Activated CD4-positive, alpha-beta memory T cell treated with anti-CD3 and anti-CD28 coated beads, Interleukin-2, amount 10 ng/mL, durations not matched to agents 7 days and 5 days (primary cell): ENCODE results near the gene LLGL1. TPM values are rescaled to one million over a fixed set of nuclear protein-coding genes. Genes with fewer than 3 reads are reported as not detected.

Experiments
- CTCF ChIA-PET: fragments of 350-600 bp; sonication (Branson Sonifier 250); formaldehyde crosslinking; loops from one replicate; lab custom pipeline; 2021; ENCODE audit warnings: antibody characterized with exemption, inconsistent platforms; lab: Charles Lee
- POLR2A ChIA-PET: fragments of 350-600 bp; sonication (Branson Sonifier 250); formaldehyde crosslinking; loops from one replicate; lab custom pipeline; 2021; ENCODE audit warnings: antibody characterized with exemption; lab: Charles Lee
- DNase-seq: peaks from one replicate; pipeline ENCODE4 v3.0.0-alpha.2; 2020
- H3K27ac Mint-ChIP-seq: one replicate; pipeline ENCODE4 v1.8.0; 2021; ENCODE audit warnings: mild to moderate bottlenecking, mixed read lengths
- H3K27me3 Mint-ChIP-seq: one replicate; pipeline ENCODE4 v1.8.0; 2021; ENCODE audit warnings: mixed read lengths
- H3K36me3 Mint-ChIP-seq: one replicate; pipeline ENCODE4 v1.8.0; 2021; ENCODE audit warnings: low read depth, mixed read lengths
- H3K4me1 Mint-ChIP-seq: one replicate; pipeline ENCODE4 v1.8.0; 2021; ENCODE audit warnings: mixed read lengths
- H3K4me3 Mint-ChIP-seq: one replicate; pipeline ENCODE4 v1.8.0; 2021; ENCODE audit warnings: mild to moderate bottlenecking, mixed read lengths
- H3K9me3 Mint-ChIP-seq: one replicate; pipeline ENCODE4 v1.8.0; 2021; ENCODE audit warnings: mixed read lengths
- total RNA-seq, 2 experiments: library from RNA; stranded (reverse); gene quantifications; one replicate each; pipeline ENCODE4 v1.2.3, GENCODE V29; 2021

The LLGL1 gene
- total RNA-seq, 2 experiments from 2014 or later = 22.8 to 22.9 TPM

DNA sequence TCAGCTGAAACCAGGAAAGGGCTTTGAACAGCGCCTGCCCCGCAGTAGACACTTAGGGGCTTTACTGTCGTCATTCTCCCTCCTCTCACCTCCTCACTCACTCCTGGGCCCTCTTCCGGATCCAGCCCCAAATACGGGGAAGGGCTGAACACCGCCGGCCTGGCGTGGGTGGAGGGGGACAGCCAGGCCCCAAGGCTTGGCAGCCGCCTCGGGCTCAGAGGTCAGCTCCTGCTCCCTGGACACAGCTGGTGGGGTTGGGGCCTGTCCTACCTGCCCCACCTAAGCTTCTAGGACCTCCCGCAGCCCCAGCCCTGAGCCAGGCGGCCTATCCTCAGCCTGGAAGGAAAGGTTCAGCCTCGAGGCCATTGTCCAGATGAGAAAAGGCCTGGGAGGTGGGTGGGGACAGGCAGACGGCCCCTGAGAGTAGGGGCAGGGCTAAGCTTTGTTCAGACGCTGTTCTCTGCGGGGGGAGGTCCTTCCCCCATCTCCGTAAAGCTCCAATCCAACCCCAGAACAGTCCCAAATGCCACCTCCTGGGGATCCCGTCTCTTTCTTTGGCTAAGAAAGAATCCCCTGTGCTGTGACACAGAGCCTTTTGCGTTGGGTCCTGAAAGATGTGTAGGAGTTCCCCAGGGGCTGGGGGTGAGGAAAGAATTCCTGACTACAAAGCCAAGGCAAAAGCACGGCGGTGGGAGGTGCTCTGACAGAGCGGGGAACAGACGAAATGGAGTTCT, 881 bp upstream of the LLGL1 start:
- Mint-ChIP-seq H3K4me3 (peak overlapping the region; percentile 61), H3K27ac (no peak overlapping the region), H3K36me3 (no peaks in the 10 kb centered on the region), H3K27me3 (no peaks in the 10 kb centered on the region), H3K9me3 (no peaks in the 10 kb centered on the region), H3K4me1 (peaks cover 29% of the 10 kb centered on the region)
- ChIA-PET POLR2A (interaction anchor here (0.8 to 1.7 kb wide), 3 partner anchors 32 to 90 kb away, joined by 4 to 5 read pairs (median 5); partner anchors contain the start of genes ALKBH5, SMCR8 and TOP3A), CTCF (interaction anchor here (1.3 to 2.5 kb wide), 2 partner anchors 9 to 42 kb away, joined by 4 to 12 read pairs; no protein-coding TSS in a partner anchor)
- no peak for DNase-seq

- Mint-ChIP-seq H3K36me3 (no peaks in the 10 kb centered on the region), H3K4me3 (peak overlapping the region; percentile 95), H3K9me3 (no peaks in the 10 kb centered on the region), H3K4me1 (peaks cover 28% of the 10 kb centered on the region), H3K27ac (peak overlapping the region; percentile 81), H3K27me3 (no peaks in the 10 kb centered on the region)
- CTCF ChIA-PET = no interaction called here
- POLR2A ChIA-PET = interaction anchor here (0.6 to 1.9 kb wide), 4 partner anchors 12 to 42 kb away, joined by 3 to 4 read pairs (median 4); partner anchors contain the start of gene ALKBH5
- no peak for DNase-seq
Observed at GRCh38 chr17:18225642-18226283, 328 bp downstream of the LLGL1 start.

DNA sequence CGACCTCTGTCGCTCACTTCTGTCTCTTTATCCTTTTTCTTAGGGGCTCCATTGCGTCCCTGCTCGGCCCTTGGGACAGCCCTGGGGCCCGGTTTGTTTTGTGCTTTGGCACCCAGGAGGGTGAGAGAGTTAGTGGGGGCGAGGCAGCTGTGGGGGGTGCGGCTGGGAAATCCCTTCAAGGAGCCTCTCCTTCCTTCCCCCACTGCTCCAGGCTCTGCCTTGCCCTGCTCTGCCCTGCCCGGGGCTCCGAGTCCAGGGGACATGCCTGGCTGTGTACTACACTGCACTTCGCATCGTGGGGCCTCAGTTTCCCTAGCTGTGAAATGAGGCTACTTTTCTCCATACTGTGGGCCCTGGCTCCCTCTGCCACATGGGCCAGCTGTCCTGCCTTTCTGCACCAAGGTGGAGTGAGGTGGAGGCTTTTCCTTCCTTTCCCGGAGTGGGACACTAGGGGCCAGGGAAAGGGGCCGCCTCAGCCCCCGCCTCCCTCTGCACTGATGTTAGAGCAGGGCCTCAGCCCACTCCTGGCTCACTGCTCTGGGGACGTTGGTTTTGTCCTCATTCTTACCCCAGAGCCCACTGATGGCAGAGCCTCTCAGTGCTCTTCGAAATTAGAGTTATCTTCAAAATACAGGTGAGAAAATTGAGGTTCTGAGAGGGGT, 980 bp downstream of the LLGL1 start:
- no peak for DNase-seq
- Mint-ChIP-seq H3K4me3 (peak overlapping the region; percentile 95), H3K4me1 (peaks cover 27% of the 10 kb centered on the region), H3K27me3 (no peaks in the 10 kb centered on the region), H3K36me3 (no peaks in the 10 kb centered on the region), H3K27ac (peak overlapping the region; percentile 81), H3K9me3 (no peaks in the 10 kb centered on the region)
- CTCF ChIA-PET = no interaction called here
- POLR2A ChIA-PET = interaction anchor here (0.9 to 1.9 kb wide), 3 partner anchors 10 to 24 kb away, joined by 4 read pairs; no protein-coding TSS in a partner anchor

DNA sequence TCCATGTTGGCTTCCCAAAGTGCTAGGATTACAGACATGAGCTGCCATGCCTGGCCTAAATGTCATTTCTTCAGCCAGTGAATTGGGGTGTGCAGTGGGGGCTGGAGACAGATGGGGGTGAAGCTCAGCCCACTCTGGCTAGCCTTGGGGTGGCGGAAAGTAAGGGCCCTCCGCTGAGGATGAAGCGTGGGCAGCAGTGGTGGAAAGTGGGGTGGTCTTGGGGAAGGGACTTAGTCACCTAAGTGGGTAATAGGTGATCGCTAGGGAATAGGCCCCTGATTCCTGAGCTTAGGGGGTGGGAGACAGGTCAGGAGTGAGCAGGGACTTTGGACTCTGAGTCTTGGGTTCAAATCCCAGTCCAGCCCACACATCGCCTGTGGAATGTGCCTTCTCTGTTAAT, 2.2 kb downstream of the LLGL1 start:
- CTCF ChIA-PET = no interaction called here
- Mint-ChIP-seq H3K27me3 (no peaks in the 10 kb centered on the region), H3K4me1 (peaks cover 27% of the 10 kb centered on the region), H3K36me3 (no peaks in the 10 kb centered on the region), H3K9me3 (no peaks in the 10 kb centered on the region), H3K27ac (no peak overlapping the region), H3K4me3 (no peak overlapping the region)
- no peak for DNase-seq
- POLR2A ChIA-PET = interaction anchor here (1.4 kb wide), 1 partner anchor 8 kb away, joined by 4 read pairs; no protein-coding TSS in a partner anchor

DNA sequence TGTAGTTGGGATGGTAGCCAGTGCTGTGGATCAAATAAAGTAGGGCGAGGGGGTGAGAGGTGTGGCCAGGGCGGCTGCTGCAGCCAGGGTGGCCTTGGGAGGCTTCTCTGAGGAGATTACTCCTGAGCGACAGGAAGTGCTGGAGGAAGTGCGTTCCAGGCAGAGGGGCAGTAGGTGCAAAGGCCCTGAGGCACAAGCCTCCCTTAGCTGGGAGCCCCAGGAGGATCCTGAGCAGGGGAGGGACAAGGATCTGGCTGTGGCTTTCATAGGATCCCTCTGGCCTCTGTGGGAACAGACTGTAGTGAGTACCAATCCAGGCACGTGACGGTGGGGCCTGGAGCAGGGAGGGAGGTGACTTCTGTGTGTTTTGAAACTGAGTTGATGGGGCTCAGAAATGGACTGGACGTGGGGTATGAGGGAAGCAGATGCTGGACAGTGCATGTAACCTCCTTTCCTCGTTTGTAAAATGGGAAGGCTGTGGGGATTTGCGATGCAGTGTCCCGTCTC, 2.8 kb downstream of the LLGL1 start:
- Mint-ChIP-seq H3K4me1 (peaks cover 27% of the 10 kb centered on the region), H3K27ac (no peak overlapping the region), H3K27me3 (no peaks in the 10 kb centered on the region), H3K9me3 (no peaks in the 10 kb centered on the region), H3K36me3 (no peaks in the 10 kb centered on the region), H3K4me3 (no peak overlapping the region)
- no peak for DNase-seq
- ChIA-PET CTCF (no interaction called here), POLR2A (no interaction called here)

- ChIA-PET CTCF (no interaction called here), POLR2A (no interaction called here)
- H3K9me3 Mint-ChIP-seq = no peaks in the 10 kb centered on the region
- H3K36me3 Mint-ChIP-seq = no peaks in the 10 kb centered on the region
- no peak overlapping the region for H3K27ac Mint-ChIP-seq
- H3K4me3 Mint-ChIP-seq = no peak overlapping the region
- peaks cover 27% of the 10 kb centered on the region for H3K4me1 Mint-ChIP-seq
- DNase-seq = no peak
- no peaks in the 10 kb centered on the region for H3K27me3 Mint-ChIP-seq
Observed at GRCh38 chr17:18229254-18229653, 3.8 kb downstream of the LLGL1 start.

GRCh38 chr17:18229771-18230170, 4.3 kb downstream of the LLGL1 start:
- H3K9me3 Mint-ChIP-seq = no peaks in the 10 kb centered on the region
- no peak overlapping the region for H3K4me3 Mint-ChIP-seq
- DNase-seq = no peak
- no peak overlapping the region for H3K27ac Mint-ChIP-seq
- peaks cover 3% of the 10 kb centered on the region for H3K36me3 Mint-ChIP-seq
- peaks cover 26% of the 10 kb centered on the region for H3K4me1 Mint-ChIP-seq
- CTCF ChIA-PET = no interaction called here
- no peaks in the 10 kb centered on the region for H3K27me3 Mint-ChIP-seq
- POLR2A ChIA-PET = no interaction called here

- ChIA-PET POLR2A (no interaction called here), CTCF (no interaction called here)
- peaks cover 5% of the 10 kb centered on the region for H3K36me3 Mint-ChIP-seq
- no peaks in the 10 kb centered on the region for H3K27me3 Mint-ChIP-seq
- peaks cover 25% of the 10 kb centered on the region for H3K4me1 Mint-ChIP-seq
- H3K27ac Mint-ChIP-seq = no peak overlapping the region
- DNase-seq = no peak
- no peaks in the 10 kb centered on the region for H3K9me3 Mint-ChIP-seq
- H3K4me3 Mint-ChIP-seq = no peak overlapping the region
Observed at GRCh38 chr17:18230288-18231141, 5.1 kb downstream of the LLGL1 start.

GRCh38 chr17:18231164-18231563, 5.7 kb downstream of the LLGL1 start:
- ChIA-PET POLR2A (no interaction called here), CTCF (no interaction called here)
- H3K36me3 Mint-ChIP-seq = peaks cover 9% of the 10 kb centered on the region
- no peak overlapping the region for H3K27ac Mint-ChIP-seq
- no peak for DNase-seq
- no peaks in the 10 kb centered on the region for H3K27me3 Mint-ChIP-seq
- H3K4me3 Mint-ChIP-seq = no peak overlapping the region
- no peaks in the 10 kb centered on the region for H3K9me3 Mint-ChIP-seq
- peaks cover 27% of the 10 kb centered on the region for H3K4me1 Mint-ChIP-seq

GRCh38 chr17:18233803-18234518, 8.5 kb downstream of the LLGL1 start:
- H3K27me3 Mint-ChIP-seq = no peaks in the 10 kb centered on the region
- ChIA-PET POLR2A (no interaction called here), CTCF (no interaction called here)
- no peaks in the 10 kb centered on the region for H3K9me3 Mint-ChIP-seq
- no peak overlapping the region for H3K27ac Mint-ChIP-seq
- no peak overlapping the region for H3K4me3 Mint-ChIP-seq
- H3K4me1 Mint-ChIP-seq = peaks cover 9% of the 10 kb centered on the region
- no peak for DNase-seq
- H3K36me3 Mint-ChIP-seq = peaks cover 16% of the 10 kb centered on the region

DNA sequence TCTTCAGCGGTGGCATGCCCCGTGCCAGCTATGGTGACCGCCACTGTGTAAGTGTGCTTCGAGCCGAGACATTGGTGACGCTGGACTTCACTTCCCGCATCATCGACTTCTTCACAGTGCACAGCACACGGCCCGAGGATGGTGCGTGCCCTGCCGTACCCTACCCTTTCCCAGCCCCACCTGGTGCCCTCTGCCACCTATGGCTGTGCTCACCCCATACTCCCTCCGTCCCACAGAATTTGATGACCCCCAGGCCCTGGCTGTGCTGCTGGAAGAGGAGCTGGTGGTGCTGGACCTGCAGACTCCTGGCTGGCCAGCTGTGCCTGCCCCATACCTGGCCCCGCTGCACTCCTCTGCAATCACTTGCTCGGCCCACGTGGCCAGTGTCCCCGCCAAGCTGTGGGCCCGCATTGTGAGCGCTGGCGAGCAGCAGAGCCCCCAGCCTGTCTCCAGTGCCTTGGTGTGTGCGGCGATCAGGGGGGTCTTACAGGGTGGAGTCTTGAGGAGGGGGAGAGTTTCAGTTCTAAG, 9.5 kb downstream of the LLGL1 start:
- peaks cover 16% of the 10 kb centered on the region for H3K36me3 Mint-ChIP-seq
- no peak overlapping the region for H3K27ac Mint-ChIP-seq
- no peak for DNase-seq
- H3K4me1 Mint-ChIP-seq = peaks cover 9% of the 10 kb centered on the region
- H3K27me3 Mint-ChIP-seq = no peaks in the 10 kb centered on the region
- H3K9me3 Mint-ChIP-seq = no peaks in the 10 kb centered on the region
- H3K4me3 Mint-ChIP-seq = no peak overlapping the region
- CTCF ChIA-PET = no interaction called here
- POLR2A ChIA-PET = no interaction called here
